Kidney (tissue), 14 donors: Measurements from ENCODE around the gene ANKRD6. TPM values are rescaled to one million over a fixed set of nuclear protein-coding genes. Genes with fewer than 3 reads are reported as not detected.

Experiments used
- DNase-seq, 5 donors: peaks; one replicate each; pipeline ENCODE4 v3.0.0-alpha.2; 2013 to 2020
- FAIRE-seq: peaks from 2 replicates; lab custom pipeline; 2012; peaks lifted over from hg19 to GRCh38; lab: Jason Lieb, UNC
- H3K27ac ChIP-seq, 2 donors: one replicate each; pipeline ENCODE4 v1.7.0; 2013; ENCODE audit warnings: low read depth in 2 of 2, low read length in 2 of 2, inconsistent platforms in 1 of 2
- H3K27me3 ChIP-seq: one replicate; pipeline ENCODE4 v1.7.1; 2013; ENCODE audit warnings: low read length, inconsistent platforms; ENCODE audit not compliant: control insufficient read depth, insufficient read depth
- H3K36me3 ChIP-seq, 3 donors: one replicate each; pipeline versions ENCODE4 v1.7.0 to v1.7.1; 2013; ENCODE audit warnings: low read length in 3 of 3, control low read depth in 1 of 3, inconsistent platforms in 1 of 3; ENCODE audit not compliant: insufficient read depth in 3 of 3, control insufficient read depth in 2 of 3
- H3K4me1 ChIP-seq, 3 donors: one replicate each; pipeline versions ENCODE4 v1.7.0 to v1.7.1; 2013; ENCODE audit warnings: low read length in 3 of 3, inconsistent platforms in 1 of 3, low read depth in 1 of 3; ENCODE audit not compliant: control insufficient read depth in 2 of 3, insufficient read depth in 2 of 3
- H3K4me3 ChIP-seq, 3 donors: one replicate each; pipeline versions ENCODE4 v1.7.0 to v1.8.1; 2013; ENCODE audit warnings: low read length in 3 of 3, control low read depth in 1 of 3, inconsistent platforms in 1 of 3
- H3K9ac ChIP-seq, 3 donors: one replicate each; pipeline versions ENCODE4 v1.7.0 to v1.7.1; 2013; ENCODE audit warnings: low read length in 3 of 3, control low read depth in 1 of 3, inconsistent platforms in 1 of 3
- H3K9me3 ChIP-seq, 3 donors: one replicate each; pipeline versions ENCODE4 v1.7.0 to v1.7.1; 2013; ENCODE audit warnings: low read length in 3 of 3, control low read depth in 1 of 3, inconsistent platforms in 1 of 3; ENCODE audit not compliant: control insufficient read depth in 2 of 3, insufficient read depth in 1 of 3
- intact Hi-C: fragments of 100-400 bp; cut with DNase I; formaldehyde crosslinking; loops from one replicate; pipeline ENCODE4 v1.11.1; 2022
- polyA plus RNA-seq: library from polyadenylated mRNA; stranded (reverse); fragments of 350-450 nt; fragmentation: Illumina TruSeq; extraction: RNeasy Lipid Tissue Mini Kit (QIAGEN cat#74804); gene quantifications from one replicate; pipeline ENCODE4 v1.2.3, GENCODE V29; 2014; ENCODE audit warnings: low read depth, low replicate concordance; ENCODE audit not compliant: insufficient read depth
- total RNA-seq: library from RNA; stranded (reverse); fragmentation: NEBNext Ultra II Directional; extraction: Animal tissue kit (Norgen Biotek cat#: 25700); gene quantifications from one replicate; pipeline ENCODE4 v1.2.1, GENCODE V29; 2021
- TF ChIP-seq, protein P1 (sequence below): IDR thresholded peaks from 3 replicates; pipeline ENCODE4 v1.5.1; 2012; ENCODE audit warnings: mild to moderate bottlenecking, moderate library complexity, borderline replicate concordance; ENCODE audit not compliant: insufficient read depth; ENCODE audit errors: extremely low read depth
- donor health status: control.
- donor health status: control.
- donor health status: control.
- donor health status: control.
- donor health status: control.
- donor health status: DM: yes; HTN: yes; CAD: no.
- donor health status: Normal renal cell carcinoma (clear cell type).

ANKRD6 gene
- total and polyA plus RNA-seq, 2 donors from 2014 or later: 10.3 to 29.5 TPM

GRCh38 chr6:89494131-89494793 is 61.3 kb downstream of the ANKRD6 start:
- intact Hi-C loops: no loop called here
- no peaks in the 10 kb centered on the region for H3K4me1 ChIP-seq
- TF ChIP-seq, protein P1, sequence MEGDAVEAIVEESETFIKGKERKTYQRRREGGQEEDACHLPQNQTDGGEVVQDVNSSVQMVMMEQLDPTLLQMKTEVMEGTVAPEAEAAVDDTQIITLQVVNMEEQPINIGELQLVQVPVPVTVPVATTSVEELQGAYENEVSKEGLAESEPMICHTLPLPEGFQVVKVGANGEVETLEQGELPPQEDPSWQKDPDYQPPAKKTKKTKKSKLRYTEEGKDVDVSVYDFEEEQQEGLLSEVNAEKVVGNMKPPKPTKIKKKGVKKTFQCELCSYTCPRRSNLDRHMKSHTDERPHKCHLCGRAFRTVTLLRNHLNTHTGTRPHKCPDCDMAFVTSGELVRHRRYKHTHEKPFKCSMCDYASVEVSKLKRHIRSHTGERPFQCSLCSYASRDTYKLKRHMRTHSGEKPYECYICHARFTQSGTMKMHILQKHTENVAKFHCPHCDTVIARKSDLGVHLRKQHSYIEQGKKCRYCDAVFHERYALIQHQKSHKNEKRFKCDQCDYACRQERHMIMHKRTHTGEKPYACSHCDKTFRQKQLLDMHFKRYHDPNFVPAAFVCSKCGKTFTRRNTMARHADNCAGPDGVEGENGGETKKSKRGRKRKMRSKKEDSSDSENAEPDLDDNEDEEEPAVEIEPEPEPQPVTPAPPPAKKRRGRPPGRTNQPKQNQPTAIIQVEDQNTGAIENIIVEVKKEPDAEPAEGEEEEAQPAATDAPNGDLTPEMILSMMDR: no peak

GRCh38 chr6:89495961-89496535 is 63.1 kb downstream of the ANKRD6 start:
- H3K36me3 ChIP-seq: no peaks in the 10 kb centered on the region
- no peak overlapping the region for H3K9ac ChIP-seq
- H3K4me3 ChIP-seq: no peak overlapping the region
- H3K4me1 ChIP-seq: peaks cover 0 to under 1% (median 0%) of the 10 kb centered on the region in 3 donors
- TF ChIP-seq, protein P1: no peak
- no peaks in the 10 kb centered on the region for H3K27me3 ChIP-seq
- no peaks in the 10 kb centered on the region for H3K9me3 ChIP-seq
- FAIRE-seq: no peak
- no peak overlapping the region for H3K27ac ChIP-seq
- intact Hi-C loops: no loop called here
- no peak for DNase-seq

More at GRCh38 chr6:89494131-89494793, 61.3 kb downstream of the ANKRD6 start:
- Histone ChIP-seq H3K9ac (no peak overlapping the region), H3K27ac (no peak overlapping the region), H3K9me3 (no peaks in the 10 kb centered on the region), H3K4me3 (no peak overlapping the region), H3K36me3 (no peaks in the 10 kb centered on the region), H3K27me3 (no peaks in the 10 kb centered on the region)
- FAIRE-seq: no peak
- no peak for DNase-seq

DNA sequence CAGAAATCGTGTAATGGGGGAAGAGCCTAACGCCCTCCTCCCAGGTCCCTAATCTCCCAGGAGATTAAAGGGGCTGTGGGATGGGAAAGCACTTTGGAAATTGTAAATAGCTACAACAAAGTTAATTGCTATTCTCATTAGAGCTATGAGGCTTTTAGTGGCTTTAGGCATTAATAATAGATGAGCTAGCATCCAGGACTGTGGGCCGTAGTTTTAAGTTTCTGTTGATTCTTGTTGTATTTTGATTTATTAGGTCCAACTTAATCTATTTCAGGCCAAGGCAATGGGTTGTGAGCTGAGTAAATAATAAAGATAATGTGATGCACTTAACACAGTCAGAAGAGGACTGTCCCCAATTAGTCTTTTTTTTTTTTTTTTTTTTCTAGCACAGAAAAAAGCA is 67.7 kb downstream of the ANKRD6 start:
- no peaks in the 10 kb centered on the region for H3K9me3 ChIP-seq
- no peak overlapping the region for H3K9ac ChIP-seq
- H3K36me3 ChIP-seq: no peaks in the 10 kb centered on the region
- peak in 1 of 5 donors; percentile 44 for DNase-seq
- no peak overlapping the region for H3K4me3 ChIP-seq
- H3K4me1 ChIP-seq: peaks cover 0 to 5% (median 0%) of the 10 kb centered on the region in 3 donors
- H3K27me3 ChIP-seq: no peaks in the 10 kb centered on the region
- H3K27ac ChIP-seq: no peak overlapping the region
- intact Hi-C loops: no loop called here
- no peak for FAIRE-seq
- TF ChIP-seq, protein P1: no peak
